ENCODE measurements around the gene ZMYM2.
A peak's percentile ranks its signal among the peaks of the same experiment; 100 is the strongest.
"Not testable (repeated sequence)": the region's sequence is repeated elsewhere in the genome, so short reads cannot be mapped to it uniquely, and the experiment has no call there.

Gene ZMYM2

DNA sequence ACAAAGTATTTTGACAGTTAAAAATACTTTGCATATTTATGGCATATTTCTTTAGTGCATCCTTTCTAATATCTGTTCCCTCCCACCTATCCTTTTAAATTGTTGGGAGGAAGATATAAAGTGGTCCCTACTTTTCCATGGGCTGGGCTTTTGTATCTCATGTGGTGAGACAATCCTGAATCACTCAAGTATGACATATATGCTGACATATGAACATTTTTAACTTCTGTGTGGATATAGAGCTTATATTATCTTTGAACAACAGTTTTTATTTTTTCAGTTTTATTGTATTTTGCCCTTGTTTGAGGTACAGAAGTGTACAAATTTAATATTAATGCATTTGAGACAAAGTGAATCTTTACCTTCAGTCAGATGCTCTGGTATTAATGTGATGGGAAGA, 3.4 kb downstream of the ZMYM2 start:
- H3K27ac ChIP-seq (ENCODE audit: insufficient read depth in 1 of 2, low read depth in 1 of 2, low read length in 2 of 2, poor library complexity in 1 of 2, severe bottlenecking in 2 of 2) = peak overlapping the region in 1 of 2 experiments; percentile 5
- H3K27me3 ChIP-seq (replicated peaks in 2 of 5; ENCODE audit: control insufficient read depth in 4 of 5, insufficient read depth in 5 of 5, low read length in 4 of 5) = no peaks in the 10 kb centered on the region
- no peaks in the 10 kb centered on the region for H3K9me3 ChIP-seq (ENCODE audit: control extremely low read depth in 1 of 5, control insufficient read depth in 4 of 5, insufficient read depth in 2 of 5, low read depth in 1 of 5, low read length in 4 of 5)
- DNase-seq = no peak
- POLR2A ChIA-PET = no interaction called here
- CTCF ChIA-PET = interaction anchor here (0.9 to 1.2 kb wide), 4 partner anchors 9 to 125 kb away, joined by 3 to 6 read pairs (median 4); no protein-coding TSS in a partner anchor
- H3K4me3 ChIP-seq (ENCODE audit: control insufficient read depth in 1 of 7, extremely low read depth in 1 of 7, insufficient read depth in 4 of 7, low read depth in 2 of 7, low read length in 6 of 7) = peak overlapping the region in 3 of 7 experiments; percentile 0 to 16 (median 1)
- H3K36me3 ChIP-seq (ENCODE audit: control insufficient read depth in 4 of 4, insufficient read depth in 4 of 4, low read length in 3 of 4) = peaks cover 7 to 27% (median 12%) of the 10 kb centered on the region in 4 experiments
- peaks cover 9 to 38% (median 15%) of the 10 kb centered on the region in 4 experiments for H3K4me1 ChIP-seq (ENCODE audit: control extremely low read depth in 1 of 4, control insufficient read depth in 4 of 4, insufficient read depth in 4 of 4, low read length in 3 of 4)

DNA sequence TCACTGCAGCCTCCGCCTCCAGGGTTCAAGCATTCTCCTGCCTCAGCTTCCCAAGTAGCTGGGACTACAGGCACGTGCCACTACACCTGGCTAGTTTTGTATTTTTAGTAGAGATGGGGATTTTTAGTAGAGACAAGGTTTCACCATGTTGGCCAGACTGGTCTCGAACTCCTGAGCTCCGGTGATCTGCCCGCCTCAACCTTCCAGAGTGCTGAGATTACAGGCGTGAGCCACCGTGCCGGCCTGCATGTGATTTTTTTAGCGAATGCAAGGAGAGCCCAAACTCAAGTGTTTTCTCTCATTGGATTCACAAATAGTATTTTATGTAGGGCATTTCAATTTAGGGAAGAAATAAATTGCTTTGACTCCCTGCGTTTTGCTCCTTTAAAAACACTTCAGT, 4.4 kb downstream of the ZMYM2 start:
- H3K4me1 ChIP-seq (ENCODE audit: control extremely low read depth in 1 of 4, control insufficient read depth in 4 of 4, insufficient read depth in 4 of 4, low read length in 3 of 4) = peaks cover 9 to 32% (median 14%) of the 10 kb centered on the region in 4 experiments
- CTCF ChIA-PET = interaction anchor here (1.4 to 1.7 kb wide), 2 partner anchors 18 to 39 kb away, joined by 3 to 5 read pairs; no protein-coding TSS in a partner anchor
- no peaks in the 10 kb centered on the region for H3K9me3 ChIP-seq (ENCODE audit: control extremely low read depth in 1 of 5, control insufficient read depth in 4 of 5, insufficient read depth in 2 of 5, low read depth in 1 of 5, low read length in 4 of 5)
- no peak overlapping the region for H3K4me3 ChIP-seq (ENCODE audit: control insufficient read depth in 1 of 7, extremely low read depth in 1 of 7, insufficient read depth in 4 of 7, low read depth in 2 of 7, low read length in 6 of 7)
- H3K27ac ChIP-seq (ENCODE audit: insufficient read depth in 1 of 2, low read depth in 1 of 2, low read length in 2 of 2, poor library complexity in 1 of 2, severe bottlenecking in 2 of 2) = no peak overlapping the region
- peaks cover 11 to 36% (median 21%) of the 10 kb centered on the region in 4 experiments for H3K36me3 ChIP-seq (ENCODE audit: control insufficient read depth in 4 of 4, insufficient read depth in 4 of 4, low read length in 3 of 4)
- no peak for DNase-seq
- POLR2A ChIA-PET = no interaction called here
- H3K27me3 ChIP-seq (replicated peaks in 2 of 5; ENCODE audit: control insufficient read depth in 4 of 5, insufficient read depth in 5 of 5, low read length in 4 of 5) = no peaks in the 10 kb centered on the region
- WGBS (ENCODE audit: insufficient coverage) = 100% methylated on average over 7 of the region's 10 CpGs

DNA sequence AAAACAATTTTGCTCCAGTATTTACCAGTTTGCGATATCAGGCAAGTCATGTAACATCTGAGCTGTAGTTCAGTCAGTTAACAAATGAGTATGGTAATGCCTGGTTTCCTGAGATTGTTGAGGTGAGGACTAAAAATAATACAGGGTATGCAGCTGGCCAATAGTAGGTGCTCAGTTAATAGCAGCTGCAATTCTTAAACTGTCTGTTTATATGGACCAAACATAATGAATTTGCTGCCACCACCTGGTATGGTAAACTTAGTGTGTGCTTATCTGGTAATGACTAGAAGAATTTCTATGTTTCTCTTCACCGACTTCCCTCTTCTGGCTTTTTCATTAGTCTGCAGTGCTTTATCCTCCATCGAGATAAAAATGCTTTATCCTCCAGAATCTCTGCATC, 9.1 kb downstream of the ZMYM2 start:
- 100% methylated on average over 1 of the region's 3 CpGs for WGBS (ENCODE audit: insufficient coverage)
- POLR2A ChIA-PET = no interaction called here
- CTCF ChIA-PET = interaction anchor here (0.9 to 2.4 kb wide), 2 partner anchors 8 to 15 kb away, joined by 3 to 5 read pairs; no protein-coding TSS in a partner anchor
- Histone ChIP-seq H3K27ac (ENCODE audit: insufficient read depth in 1 of 2, low read depth in 1 of 2, low read length in 2 of 2, poor library complexity in 1 of 2, severe bottlenecking in 2 of 2) (no peak overlapping the region), H3K36me3 (ENCODE audit: control insufficient read depth in 4 of 4, insufficient read depth in 4 of 4, low read length in 3 of 4) (peaks cover 13 to 51% (median 34%) of the 10 kb centered on the region in 4 experiments), H3K9me3 (ENCODE audit: control extremely low read depth in 1 of 5, control insufficient read depth in 4 of 5, insufficient read depth in 2 of 5, low read depth in 1 of 5, low read length in 4 of 5) (no peaks in the 10 kb centered on the region), H3K4me3 (ENCODE audit: control insufficient read depth in 1 of 7, extremely low read depth in 1 of 7, insufficient read depth in 4 of 7, low read depth in 2 of 7, low read length in 6 of 7) (no peak overlapping the region), H3K27me3 (replicated peaks in 2 of 5; ENCODE audit: control insufficient read depth in 4 of 5, insufficient read depth in 5 of 5, low read length in 4 of 5) (no peaks in the 10 kb centered on the region), H3K4me1 (ENCODE audit: control extremely low read depth in 1 of 4, control insufficient read depth in 4 of 4, insufficient read depth in 4 of 4, low read length in 3 of 4) (peaks cover 0 to 5% (median 2%) of the 10 kb centered on the region in 4 experiments)
- DNase-seq = peak in 2 of 3 donors; percentile 47 to 62

DNA sequence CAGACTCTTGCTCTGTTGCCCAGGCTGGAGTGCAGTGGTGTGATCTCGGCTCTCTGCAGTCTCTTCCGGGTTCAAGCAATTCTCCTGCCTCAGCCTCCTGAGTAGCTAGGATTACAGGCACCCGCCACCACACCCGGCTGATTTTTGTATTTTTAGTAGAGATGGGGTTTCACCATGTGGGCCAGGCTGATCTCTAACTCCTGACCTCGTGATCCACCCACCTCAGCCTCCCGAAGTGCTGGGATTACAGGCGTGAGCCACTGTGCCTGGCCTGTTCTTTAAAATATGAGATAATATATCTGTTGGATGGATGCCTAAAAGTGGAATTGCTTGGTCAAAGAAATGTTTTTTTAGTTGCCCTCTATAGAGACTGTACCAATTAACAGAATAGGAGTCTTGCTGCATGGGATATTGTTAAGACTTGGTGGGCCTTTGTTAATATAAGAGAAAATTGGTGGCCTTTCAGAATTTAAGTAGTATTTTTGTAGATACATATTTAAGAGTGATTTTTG, 16.0 kb downstream of the ZMYM2 start:
- Histone ChIP-seq H3K36me3 (ENCODE audit: control insufficient read depth in 4 of 4, insufficient read depth in 4 of 4, low read length in 3 of 4) (peaks cover 15 to 68% (median 43%) of the 10 kb centered on the region in 4 experiments), H3K9me3 (ENCODE audit: control extremely low read depth in 1 of 5, control insufficient read depth in 4 of 5, insufficient read depth in 2 of 5, low read depth in 1 of 5, low read length in 4 of 5) (peaks cover 0 to 31% (median 9%) of the 10 kb centered on the region in 5 experiments)
- H3K4me1 ChIP-seq (ENCODE audit: control extremely low read depth in 1 of 4, control insufficient read depth in 4 of 4, insufficient read depth in 4 of 4, low read length in 3 of 4); DNase-seq; H3K27me3 ChIP-seq (replicated peaks in 2 of 5; ENCODE audit: control insufficient read depth in 4 of 5, insufficient read depth in 5 of 5, low read length in 4 of 5); POLR2A ChIA-PET; H3K4me3 ChIP-seq (ENCODE audit: control insufficient read depth in 1 of 7, extremely low read depth in 1 of 7, insufficient read depth in 4 of 7, low read depth in 2 of 7, low read length in 6 of 7); H3K27ac ChIP-seq (ENCODE audit: insufficient read depth in 1 of 2, low read depth in 1 of 2, low read length in 2 of 2, poor library complexity in 1 of 2, severe bottlenecking in 2 of 2): not testable (repeated sequence)
- WGBS (ENCODE audit: insufficient coverage) = 100% methylated on average over 1 of the region's 7 CpGs
- CTCF ChIA-PET = interaction anchor here (3.6 kb wide), 1 partner anchor 10 kb away, joined by 20 read pairs; no protein-coding TSS in a partner anchor

DNA sequence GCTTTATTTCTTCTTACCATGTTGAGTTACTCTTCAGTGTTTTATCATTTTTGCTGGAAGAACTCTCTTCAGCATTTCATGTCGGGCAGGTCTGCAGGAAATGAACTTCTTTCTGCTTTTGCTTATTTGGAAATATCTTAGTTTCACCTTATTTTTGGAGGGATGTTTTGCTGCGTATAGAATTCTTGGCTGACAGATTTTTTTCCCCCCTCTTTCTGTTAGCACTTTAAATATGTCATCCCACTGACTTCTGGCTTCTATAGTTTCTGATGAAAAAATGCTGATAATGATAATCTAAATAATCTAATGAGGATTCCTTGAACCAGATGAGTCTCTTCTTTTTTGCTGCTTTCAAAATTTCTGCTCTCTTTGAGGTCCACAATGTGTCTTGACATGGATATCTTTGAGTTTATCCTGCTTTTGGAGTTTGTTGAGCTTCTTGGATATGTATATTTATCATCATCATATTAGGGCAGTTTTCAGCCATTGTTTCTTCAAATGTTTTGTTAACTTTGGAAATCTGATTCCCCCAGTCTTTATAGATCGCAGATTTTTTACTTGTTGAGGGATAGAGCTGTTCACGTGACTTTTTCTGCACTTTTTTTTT, 20.4 kb downstream of the ZMYM2 start:
- H3K4me3 ChIP-seq (ENCODE audit: control insufficient read depth in 1 of 7, extremely low read depth in 1 of 7, insufficient read depth in 4 of 7, low read depth in 2 of 7, low read length in 6 of 7) = no peak overlapping the region
- H3K27me3 ChIP-seq (replicated peaks in 2 of 5; ENCODE audit: control insufficient read depth in 4 of 5, insufficient read depth in 5 of 5, low read length in 4 of 5) = no peaks in the 10 kb centered on the region
- H3K9me3 ChIP-seq (ENCODE audit: control extremely low read depth in 1 of 5, control insufficient read depth in 4 of 5, insufficient read depth in 2 of 5, low read depth in 1 of 5, low read length in 4 of 5) = peaks cover 0 to 31% (median 10%) of the 10 kb centered on the region in 5 experiments
- ChIA-PET POLR2A (no interaction called here), CTCF (interaction anchor here (0.8 kb wide), 1 partner anchor 29 kb away, joined by 4 read pairs; no protein-coding TSS in a partner anchor)
- peaks cover 12 to 55% (median 30%) of the 10 kb centered on the region in 4 experiments for H3K36me3 ChIP-seq (ENCODE audit: control insufficient read depth in 4 of 4, insufficient read depth in 4 of 4, low read length in 3 of 4)
- WGBS (ENCODE audit: insufficient coverage) = 100% methylated on average over 1 of the region's 4 CpGs
- no peak overlapping the region for H3K27ac ChIP-seq (ENCODE audit: insufficient read depth in 1 of 2, low read depth in 1 of 2, low read length in 2 of 2, poor library complexity in 1 of 2, severe bottlenecking in 2 of 2)
- peak in 2 of 3 donors; percentile 40 to 55 for DNase-seq
- H3K4me1 ChIP-seq (ENCODE audit: control extremely low read depth in 1 of 4, control insufficient read depth in 4 of 4, insufficient read depth in 4 of 4, low read length in 3 of 4) = peaks cover 0 to 7% (median 1%) of the 10 kb centered on the region in 4 experiments

DNA sequence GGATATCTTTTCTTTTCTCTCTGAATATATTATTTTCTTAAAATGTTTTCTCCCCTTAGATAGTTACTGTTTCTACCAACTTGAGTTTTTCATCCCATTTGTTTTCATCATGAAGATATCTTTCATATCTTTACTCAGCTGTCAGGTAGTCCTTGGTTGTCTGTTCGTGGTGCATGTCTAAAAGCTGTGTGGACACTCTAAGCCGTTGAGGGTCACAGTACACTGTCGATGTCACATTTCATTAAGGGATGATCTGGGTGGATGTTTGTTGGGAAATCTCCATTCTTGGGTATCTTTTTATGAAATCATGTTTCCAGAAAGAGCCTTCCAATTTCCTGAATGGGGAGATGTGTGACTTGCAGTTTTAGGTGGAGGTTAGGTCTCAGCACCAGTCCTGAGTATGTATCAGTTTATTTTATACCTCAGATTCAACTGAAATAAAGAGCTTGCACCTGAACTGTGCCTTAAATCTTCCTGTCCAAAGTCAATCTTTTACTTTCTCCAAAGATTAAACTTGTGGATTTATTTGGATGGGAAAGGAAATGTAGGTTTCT, 23.2 kb downstream of the ZMYM2 start:
- peaks cover 0 to 24% (median 10%) of the 10 kb centered on the region in 5 experiments for H3K9me3 ChIP-seq (ENCODE audit: control extremely low read depth in 1 of 5, control insufficient read depth in 4 of 5, insufficient read depth in 2 of 5, low read depth in 1 of 5, low read length in 4 of 5)
- 92% methylated on average over 3 of the region's 3 CpGs for WGBS (ENCODE audit: insufficient coverage)
- H3K27me3 ChIP-seq (replicated peaks in 2 of 5; ENCODE audit: control insufficient read depth in 4 of 5, insufficient read depth in 5 of 5, low read length in 4 of 5) = no peaks in the 10 kb centered on the region
- peaks cover 7 to 33% (median 19%) of the 10 kb centered on the region in 4 experiments for H3K36me3 ChIP-seq (ENCODE audit: control insufficient read depth in 4 of 4, insufficient read depth in 4 of 4, low read length in 3 of 4)
- H3K27ac ChIP-seq (ENCODE audit: insufficient read depth in 1 of 2, low read depth in 1 of 2, low read length in 2 of 2, poor library complexity in 1 of 2, severe bottlenecking in 2 of 2) = no peak overlapping the region
- POLR2A ChIA-PET = no interaction called here
- H3K4me3 ChIP-seq (ENCODE audit: control insufficient read depth in 1 of 7, extremely low read depth in 1 of 7, insufficient read depth in 4 of 7, low read depth in 2 of 7, low read length in 6 of 7) = no peak overlapping the region
- peaks cover 0 to 14% (median 3%) of the 10 kb centered on the region in 4 experiments for H3K4me1 ChIP-seq (ENCODE audit: control extremely low read depth in 1 of 4, control insufficient read depth in 4 of 4, insufficient read depth in 4 of 4, low read length in 3 of 4)
- DNase-seq = no peak
- CTCF ChIA-PET = interaction anchor here (1.4 to 1.5 kb wide), 2 partner anchors 14 to 18 kb away, joined by 3 read pairs; no protein-coding TSS in a partner anchor
